COLO668 (cell line): ENCODE data around the gene CATSPERD.

ENCODE experiments used
- DNase-seq: peaks from one replicate; lab custom pipeline; 2025; ENCODE audit not compliant: unreplicated experiment; lab: John Stamatoyannopoulos, UW

Gene CATSPERD

GRCh38 chr19:5803752-5804515 is 83.5 kb downstream of the CATSPERD start:
- peak; percentile 93 for DNase-seq

- DNase-seq, result peak; percentile 69
Observed at GRCh38 chr19:5804516-5805461, 84.4 kb downstream of the CATSPERD start, which contains the start of gene NRTN. Gene NRTN (plus strand): TSS chr19:5805067. CDS start chr19:5824166, 19,099 bp downstream.

GRCh38 chr19:5805462-5806132 is 85.2 kb downstream of the CATSPERD start:
- peak; percentile 87 for DNase-seq

GRCh38 chr19:5806133-5806489 is 85.7 kb downstream of the CATSPERD start:
- DNase-seq, result no peak

GRCh38 chr19:5806905-5807304 is 86.5 kb downstream of the CATSPERD start:
- DNase-seq, result no peak

GRCh38 chr19:5808120-5808816 is 87.8 kb downstream of the CATSPERD start:
- no peak for DNase-seq

- DNase-seq, result no peak
Observed at GRCh38 chr19:5809053-5809452, 88.6 kb downstream of the CATSPERD start.

- no peak for DNase-seq
Observed at GRCh38 chr19:5809469-5809868, 89.0 kb downstream of the CATSPERD start.

GRCh38 chr19:5811117-5811516 is 90.7 kb downstream of the CATSPERD start:
- no peak for DNase-seq

GRCh38 chr19:5814123-5814851 is 93.8 kb downstream of the CATSPERD start:
- no peak for DNase-seq

- no peak for DNase-seq
Observed at GRCh38 chr19:5814852-5815246, 94.4 kb downstream of the CATSPERD start.

- no peak for DNase-seq
Observed at GRCh38 chr19:5817218-5817617, 96.8 kb downstream of the CATSPERD start.

- no peak for DNase-seq
Observed at GRCh38 chr19:5818594-5818993, 98.2 kb downstream of the CATSPERD start.

GRCh38 chr19:5820785-5821184 is 100.3 kb downstream of the CATSPERD start:
- DNase-seq, result no peak

- DNase-seq, result no peak
Observed at GRCh38 chr19:5821521-5822180, 101.2 kb downstream of the CATSPERD start.

- peak; percentile 47 for DNase-seq
Observed at GRCh38 chr19:5822181-5822844, 101.9 kb downstream of the CATSPERD start.

GRCh38 chr19:5823579-5824281 is 103.3 kb downstream of the CATSPERD start:
- peak; percentile 59 for DNase-seq

- no peak for DNase-seq
Observed at GRCh38 chr19:5824751-5825150, 104.3 kb downstream of the CATSPERD start.
